ENCODE data around the gene RCAN3. TPM values are rescaled to one million over a fixed set of nuclear protein-coding genes. Genes with fewer than 3 reads are reported as not detected.

The RCAN3 gene
- total and polyA plus RNA-seq, 10 of the 15 experiments (the other 5 are each of a cell fraction or from before 2014, with no cell fraction given): 0.02 to 0.46 (median 0.06) TPM; not detected in 3

DNA sequence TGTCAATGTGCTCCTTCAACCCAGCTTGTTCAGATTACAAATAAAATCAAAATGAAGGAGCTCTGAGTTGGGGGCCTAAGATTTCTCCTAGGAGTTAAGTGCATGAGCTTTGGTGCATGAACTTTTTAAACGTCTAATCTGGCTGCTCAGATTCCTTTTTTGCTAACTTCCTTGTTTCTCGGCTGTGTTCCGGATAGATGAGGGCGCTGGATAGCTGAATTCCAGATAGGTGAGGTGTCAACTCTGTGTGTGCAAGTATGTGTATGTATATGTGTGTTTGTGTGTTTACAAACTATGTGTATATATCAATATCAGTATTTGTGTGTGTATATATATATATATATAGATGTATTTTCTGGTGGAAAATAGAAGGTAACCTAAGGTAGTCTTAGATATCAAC is 37.5 kb upstream of the RCAN3 start:
- no peak overlapping the region for H2AFZ ChIP-seq (ENCODE audit: control insufficient read depth, low read depth, low read length)
- H3K4me1 ChIP-seq (ENCODE audit: control insufficient read depth, insufficient read depth, low read length): no peaks in the 10 kb centered on the region
- in situ Hi-C loops (cut with MboI): no loop called here
- POLR2A ChIA-PET: interaction anchor here (0.7 to 1.1 kb wide), 2 partner anchors 12 to 28 kb away, joined by 3 read pairs; no protein-coding TSS in a partner anchor
- no peak overlapping the region for H3K27ac ChIP-seq (ENCODE audit: control insufficient read depth, insufficient read depth)
- FAIRE-seq: no peak
- no peak overlapping the region for H3K4me2 ChIP-seq (ENCODE audit: control insufficient read depth, insufficient read depth)
- no peaks in the 10 kb centered on the region for H3K79me2 ChIP-seq (ENCODE audit: control insufficient read depth, insufficient read depth, low read length)
- no peak overlapping the region for H3K9ac ChIP-seq (ENCODE audit: control insufficient read depth, insufficient read depth, low read length)
- RAD21 ChIA-PET (ENCODE audit: unreplicated experiment): no interaction called here
- TF ChIP-seq, protein P1, sequence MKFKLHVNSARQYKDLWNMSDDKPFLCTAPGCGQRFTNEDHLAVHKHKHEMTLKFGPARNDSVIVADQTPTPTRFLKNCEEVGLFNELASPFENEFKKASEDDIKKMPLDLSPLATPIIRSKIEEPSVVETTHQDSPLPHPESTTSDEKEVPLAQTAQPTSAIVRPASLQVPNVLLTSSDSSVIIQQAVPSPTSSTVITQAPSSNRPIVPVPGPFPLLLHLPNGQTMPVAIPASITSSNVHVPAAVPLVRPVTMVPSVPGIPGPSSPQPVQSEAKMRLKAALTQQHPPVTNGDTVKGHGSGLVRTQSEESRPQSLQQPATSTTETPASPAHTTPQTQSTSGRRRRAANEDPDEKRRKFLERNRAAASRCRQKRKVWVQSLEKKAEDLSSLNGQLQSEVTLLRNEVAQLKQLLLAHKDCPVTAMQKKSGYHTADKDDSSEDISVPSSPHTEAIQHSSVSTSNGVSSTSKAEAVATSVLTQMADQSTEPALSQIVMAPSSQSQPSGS (IDR thresholded peaks at IDR 0.05; ENCODE audit: low read length): no peak
- TF ChIP-seq, protein P2, sequence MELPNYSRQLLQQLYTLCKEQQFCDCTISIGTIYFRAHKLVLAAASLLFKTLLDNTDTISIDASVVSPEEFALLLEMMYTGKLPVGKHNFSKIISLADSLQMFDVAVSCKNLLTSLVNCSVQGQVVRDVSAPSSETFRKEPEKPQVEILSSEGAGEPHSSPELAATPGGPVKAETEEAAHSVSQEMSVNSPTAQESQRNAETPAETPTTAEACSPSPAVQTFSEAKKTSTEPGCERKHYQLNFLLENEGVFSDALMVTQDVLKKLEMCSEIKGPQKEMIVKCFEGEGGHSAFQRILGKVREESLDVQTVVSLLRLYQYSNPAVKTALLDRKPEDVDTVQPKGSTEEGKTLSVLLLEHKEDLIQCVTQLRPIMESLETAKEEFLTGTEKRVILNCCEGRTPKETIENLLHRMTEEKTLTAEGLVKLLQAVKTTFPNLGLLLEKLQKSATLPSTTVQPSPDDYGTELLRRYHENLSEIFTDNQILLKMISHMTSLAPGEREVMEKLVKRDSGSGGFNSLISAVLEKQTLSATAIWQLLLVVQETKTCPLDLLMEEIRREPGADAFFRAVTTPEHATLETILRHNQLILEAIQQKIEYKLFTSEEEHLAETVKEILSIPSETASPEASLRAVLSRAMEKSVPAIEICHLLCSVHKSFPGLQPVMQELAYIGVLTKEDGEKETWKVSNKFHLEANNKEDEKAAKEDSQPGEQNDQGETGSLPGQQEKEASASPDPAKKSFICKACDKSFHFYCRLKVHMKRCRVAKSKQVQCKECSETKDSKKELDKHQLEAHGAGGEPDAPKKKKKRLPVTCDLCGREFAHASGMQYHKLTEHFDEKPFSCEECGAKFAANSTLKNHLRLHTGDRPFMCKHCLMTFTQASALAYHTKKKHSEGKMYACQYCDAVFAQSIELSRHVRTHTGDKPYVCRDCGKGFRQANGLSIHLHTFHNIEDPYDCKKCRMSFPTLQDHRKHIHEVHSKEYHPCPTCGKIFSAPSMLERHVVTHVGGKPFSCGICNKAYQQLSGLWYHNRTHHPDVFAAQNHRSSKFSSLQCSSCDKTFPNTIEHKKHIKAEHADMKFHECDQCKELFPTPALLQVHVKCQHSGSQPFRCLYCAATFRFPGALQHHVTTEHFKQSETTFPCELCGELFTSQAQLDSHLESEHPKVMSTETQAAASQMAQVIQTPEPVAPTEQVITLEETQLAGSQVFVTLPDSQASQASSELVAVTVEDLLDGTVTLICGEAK (IDR thresholded peaks at IDR 0.05; ENCODE audit: borderline replicate concordance): no peak
- TF ChIP-seq, protein P3, sequence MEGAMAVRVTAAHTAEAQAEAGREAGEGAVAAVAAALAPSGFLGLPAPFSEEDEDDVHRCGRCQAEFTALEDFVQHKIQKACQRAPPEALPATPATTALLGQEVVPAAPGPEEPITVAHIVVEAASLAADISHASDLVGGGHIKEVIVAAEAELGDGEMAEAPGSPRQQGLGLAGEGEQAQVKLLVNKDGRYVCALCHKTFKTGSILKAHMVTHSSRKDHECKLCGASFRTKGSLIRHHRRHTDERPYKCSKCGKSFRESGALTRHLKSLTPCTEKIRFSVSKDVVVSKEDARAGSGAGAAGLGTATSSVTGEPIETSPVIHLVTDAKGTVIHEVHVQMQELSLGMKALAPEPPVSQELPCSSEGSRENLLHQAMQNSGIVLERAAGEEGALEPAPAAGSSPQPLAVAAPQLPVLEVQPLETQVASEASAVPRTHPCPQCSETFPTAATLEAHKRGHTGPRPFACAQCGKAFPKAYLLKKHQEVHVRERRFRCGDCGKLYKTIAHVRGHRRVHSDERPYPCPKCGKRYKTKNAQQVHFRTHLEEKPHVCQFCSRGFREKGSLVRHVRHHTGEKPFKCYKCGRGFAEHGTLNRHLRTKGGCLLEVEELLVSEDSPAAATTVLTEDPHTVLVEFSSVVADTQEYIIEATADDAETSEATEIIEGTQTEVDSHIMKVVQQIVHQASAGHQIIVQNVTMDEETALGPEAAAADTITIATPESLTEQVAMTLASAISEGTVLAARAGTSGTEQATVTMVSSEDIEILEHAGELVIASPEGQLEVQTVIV (IDR thresholded peaks at IDR 0.05; ENCODE audit: borderline replicate concordance, partially characterized antibody): no peak
- TF ChIP-seq PML (IDR thresholded peaks at IDR 0.05; ENCODE audit: low read length): no peak
- no peak for TF ChIP-seq SRF (IDR thresholded peaks at IDR 0.05; ENCODE audit: low read depth in 2 of 2, low read length in 2 of 2)
- no peak for TF ChIP-seq ETV6 (conservative IDR thresholded peaks at IDR 0.05 in 1 of 2, IDR thresholded peaks at IDR 0.05 in 1 of 2; ENCODE audit: borderline replicate concordance in 1 of 2, low read depth in 1 of 2)
- TF ChIP-seq, protein P4, sequence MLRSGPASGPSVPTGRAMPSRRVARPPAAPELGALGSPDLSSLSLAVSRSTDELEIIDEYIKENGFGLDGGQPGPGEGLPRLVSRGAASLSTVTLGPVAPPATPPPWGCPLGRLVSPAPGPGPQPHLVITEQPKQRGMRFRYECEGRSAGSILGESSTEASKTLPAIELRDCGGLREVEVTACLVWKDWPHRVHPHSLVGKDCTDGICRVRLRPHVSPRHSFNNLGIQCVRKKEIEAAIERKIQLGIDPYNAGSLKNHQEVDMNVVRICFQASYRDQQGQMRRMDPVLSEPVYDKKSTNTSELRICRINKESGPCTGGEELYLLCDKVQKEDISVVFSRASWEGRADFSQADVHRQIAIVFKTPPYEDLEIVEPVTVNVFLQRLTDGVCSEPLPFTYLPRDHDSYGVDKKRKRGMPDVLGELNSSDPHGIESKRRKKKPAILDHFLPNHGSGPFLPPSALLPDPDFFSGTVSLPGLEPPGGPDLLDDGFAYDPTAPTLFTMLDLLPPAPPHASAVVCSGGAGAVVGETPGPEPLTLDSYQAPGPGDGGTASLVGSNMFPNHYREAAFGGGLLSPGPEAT (IDR thresholded peaks at IDR 0.05; ENCODE audit: low read depth): no peak
- no peak for TF ChIP-seq JUNB (IDR thresholded peaks at IDR 0.05)
- TF ChIP-seq KLF5 (IDR thresholded peaks at IDR 0.05; ENCODE audit: partially characterized antibody): no peak
- intact Hi-C loops (cut with micrococcal nuclease; ENCODE audit: unreplicated experiment): no loop called here
- CTCF ChIA-PET: no interaction called here
- WGBS (ENCODE audit: insufficient coverage, insufficient replicate concordance, low lambda C conversion rate, missing lambda C conversion rate): 76% methylated on average over 4 of the region's 4 CpGs
- no TSS peak for BruUV-seq (replicated peaks)
- no peaks in the 10 kb centered on the region; a peak in 1 of 4 replicates for H3K36me3 ChIP-seq (ENCODE audit: control insufficient read depth in 2 of 2, insufficient read depth in 2 of 2, low read length in 1 of 2)
- DNase-seq (ENCODE audit: low read depth, low spot score): no peak
- SMC1A ChIA-PET (ENCODE audit: uncharacterized antibody, unreplicated experiment): interaction anchor here (1.1 kb wide), 1 partner anchor 74 kb away, joined by 4 read pairs; no protein-coding TSS in a partner anchor
- no peaks in the 10 kb centered on the region for H4K20me1 ChIP-seq (ENCODE audit: control insufficient read depth, insufficient read depth)
- no peak for ATAC-seq
- no peak overlapping the region for H3K4me3 ChIP-seq
- no peaks in the 10 kb centered on the region for H3K27me3 ChIP-seq (replicated peaks in 1 of 2; ENCODE audit: control insufficient read depth in 2 of 2, insufficient read depth in 2 of 2, low read length in 1 of 2)
- H3K9me3 ChIP-seq (replicated peaks; ENCODE audit: control insufficient read depth, insufficient read depth, low read length): no peaks in the 10 kb centered on the region; the same call in 2 of the 3 replicates

Data from GM12878 (cell line).